Measurements from ENCODE around the gene CDKAL1. TPM values are rescaled to one million over a fixed set of nuclear protein-coding genes. Genes with fewer than 3 reads are reported as not detected.
"Not testable (repeated sequence)": the region's sequence is repeated elsewhere in the genome, so short reads cannot be mapped to it uniquely, and the experiment has no call there.

CDKAL1 gene
- total and polyA plus RNA-seq, 9 of the 15 experiments (the other 6 are each of a cell fraction or from before 2014, with no cell fraction given) = 11.2 to 36.3 (median 20.1) TPM

- TF ChIP-seq, protein P1, sequence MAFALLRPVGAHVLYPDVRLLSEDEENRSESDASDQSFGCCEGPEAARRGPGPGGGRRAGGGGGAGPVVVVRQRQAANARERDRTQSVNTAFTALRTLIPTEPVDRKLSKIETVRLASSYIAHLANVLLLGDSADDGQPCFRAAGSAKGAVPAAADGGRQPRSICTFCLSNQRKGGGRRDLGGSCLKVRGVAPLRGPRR (CRISPR knock-in tag; IDR thresholded peaks at IDR 0.05) = no peak
- TF ChIP-seq SRSF3 (IDR thresholded peaks at IDR 0.05; ENCODE audit: insufficient read depth, low read length) (no peak), NCOA1 (IDR thresholded peaks at IDR 0.05; ENCODE audit: low read depth) (no peak), CEBPG (CRISPR knock-in tag; IDR thresholded peaks at IDR 0.05) (no peak), CEBPG (tag; conservative IDR thresholded peaks at IDR 0.05 in 1 of 2, IDR thresholded peaks at IDR 0.05 in 1 of 2) (peak; percentile 62 to 95)
- TF ChIP-seq, protein P2, sequence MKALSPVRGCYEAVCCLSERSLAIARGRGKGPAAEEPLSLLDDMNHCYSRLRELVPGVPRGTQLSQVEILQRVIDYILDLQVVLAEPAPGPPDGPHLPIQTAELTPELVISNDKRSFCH (CRISPR knock-in tag; IDR thresholded peaks at IDR 0.05) = no peak
- TF ChIP-seq, protein P2 (tag; IDR thresholded peaks at IDR 0.05) = no peak
Measured at GRCh38 chr6:21053612-21054011, 519.4 kb downstream of the CDKAL1 start (continued).

DNA sequence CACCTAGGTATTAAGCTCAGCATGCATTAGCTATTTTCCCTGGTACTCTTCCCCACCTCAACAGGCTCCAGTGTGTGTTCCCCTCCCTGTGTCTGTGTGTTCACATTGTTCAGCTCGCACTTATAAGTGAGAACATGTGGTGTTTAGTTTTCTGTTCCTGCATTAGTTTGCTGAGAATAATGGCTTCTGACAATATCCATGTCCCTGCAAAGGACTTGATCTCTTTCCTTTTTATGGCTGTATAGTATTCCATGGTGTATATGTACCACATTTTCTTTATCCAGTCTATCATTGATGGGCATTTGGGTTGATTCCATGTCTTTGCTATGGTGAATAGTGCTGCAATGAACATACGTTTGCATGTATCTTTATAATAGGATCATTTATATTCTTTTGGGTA, 521.2 kb downstream of the CDKAL1 start:
- POLR2A ChIA-PET; in situ Hi-C loops (cut with MboI); H3K27me3 ChIP-seq (ENCODE audit: control insufficient read depth in 2 of 2, insufficient read depth in 2 of 2, low read length in 2 of 2); H4K20me1 ChIP-seq (replicated peaks; ENCODE audit: control insufficient read depth, insufficient read depth, low read length); H3K4me3 ChIP-seq; H3K4me1 ChIP-seq (replicated peaks in 1 of 2; ENCODE audit: control insufficient read depth in 2 of 2, insufficient read depth in 2 of 2, low read length in 2 of 2); FAIRE-seq; H3K36me3 ChIP-seq (ENCODE audit: control insufficient read depth, insufficient read depth, low read length); ATAC-seq; intact Hi-C loops (cut with micrococcal nuclease); H3K79me2 ChIP-seq (ENCODE audit: control insufficient read depth, insufficient read depth, low read length); CTCF ChIA-PET (ENCODE audit: low intra/inter-chr PET ratio); BruUV-seq (replicated peaks); H3K4me2 ChIP-seq (ENCODE audit: insufficient read depth, low read length); H3K9me3 ChIP-seq (replicated peaks; ENCODE audit: control insufficient read depth, insufficient read depth, low read depth, low read length); DNase-seq (ENCODE audit: extremely low read depth in 1 of 4, low spot score in 3 of 4); H3K9me1 ChIP-seq (ENCODE audit: control insufficient read depth, insufficient read depth, low read length); H3K27ac ChIP-seq (ENCODE audit: extremely low read depth, low read depth, low read length); H3K9ac ChIP-seq (ENCODE audit: insufficient read depth in 1 of 2, low read depth in 2 of 2, low read length in 2 of 2); H2AFZ ChIP-seq (ENCODE audit: low read depth, low read length): not testable (repeated sequence)
- 34% methylated on average over 2 of the region's 2 CpGs for whole genome bisulfite sequencing (ENCODE audit: insufficient coverage, low coverage, missing lambda C conversion rate)
- TF ChIP-seq ZNF146 (CRISPR knock-in tag; IDR thresholded peaks at IDR 0.05; ENCODE audit: unreplicated experiment) = peak; percentile 69

All from K562 (cell line).